Natural killer cell (primary cell): ENCODE measurements around the gene GTF2I. TPM values are rescaled to one million over a fixed set of nuclear protein-coding genes. Genes with fewer than 3 reads are reported as not detected.
A peak's percentile ranks its signal among the peaks of the same experiment; 100 is the strongest.
"Not testable (repeated sequence)": the region's sequence is repeated elsewhere in the genome, so short reads cannot be mapped to it uniquely, and the experiment has no call there.

Source experiments
- ATAC-seq, 3 donors: fragments of 150-1000 bp in 2 of 3; fragments of 200-7000 bp in 1 of 3; cut with Tn5 transposase; 1 replicate in 1 of 3; 2 replicates in 2 of 3; pipeline ENCODE4 v1.10.0; 2021; ENCODE audit warnings: mild to moderate bottlenecking in 2 of 3, moderate library complexity in 2 of 3
- DNase-seq, 2 donors: peaks; one replicate each; pipeline versions ENCODE4 v3.0.0 to v3.0.0-alpha.2; 2013 to 2021; ENCODE audit warnings: mixed read lengths in 1 of 2
- H3K27ac ChIP-seq: one replicate; pipeline ENCODE4 v1.5.1; 2013; ENCODE audit warnings: mild to moderate bottlenecking, low read length
- H3K27me3 ChIP-seq: one replicate; pipeline ENCODE4 v1.6.1; 2013; ENCODE audit warnings: low read length; ENCODE audit not compliant: control insufficient read depth, insufficient read depth
- H3K36me3 ChIP-seq: one replicate; pipeline ENCODE4 v1.6.1; 2013; ENCODE audit warnings: low read length; ENCODE audit not compliant: control insufficient read depth, insufficient read depth
- H3K4me1 ChIP-seq: one replicate; pipeline ENCODE4 v1.6.1; 2013; ENCODE audit warnings: low read length; ENCODE audit not compliant: control insufficient read depth, insufficient read depth
- H3K4me3 ChIP-seq: one replicate; pipeline ENCODE4 v1.5.1; 2013; ENCODE audit warnings: low read length
- H3K9me3 ChIP-seq: one replicate; pipeline ENCODE4 v1.6.1; 2013; ENCODE audit warnings: low read length; ENCODE audit not compliant: control insufficient read depth, insufficient read depth
- H3K27ac Mint-ChIP-seq, 2 donors: one replicate each; pipeline ENCODE4 v1.8.0; 2022; ENCODE audit warnings: mild to moderate bottlenecking in 2 of 2, mixed read lengths in 2 of 2, moderate library complexity in 1 of 2
- H3K27me3 Mint-ChIP-seq, 2 donors: one replicate each; pipeline ENCODE4 v1.8.0; 2022; ENCODE audit warnings: low read depth in 2 of 2, mixed read lengths in 2 of 2
- H3K36me3 Mint-ChIP-seq: one replicate; pipeline ENCODE4 v1.8.0; 2022; ENCODE audit warnings: mixed read lengths
- H3K4me1 Mint-ChIP-seq, 2 donors: one replicate each; pipeline ENCODE4 v1.8.0; 2022; ENCODE audit warnings: mixed read lengths in 2 of 2
- H3K4me3 Mint-ChIP-seq: one replicate; pipeline ENCODE4 v1.8.0; 2022; ENCODE audit warnings: mild to moderate bottlenecking, moderate library complexity, mixed read lengths
- H3K9me3 Mint-ChIP-seq, 2 donors: one replicate each; pipeline ENCODE4 v1.8.0; 2022; ENCODE audit warnings: mixed read lengths in 2 of 2
- WGBS: methylation state at CpG from one replicate; pipeline ENCODE4 v1.1.7; 2013; ENCODE audit warnings: missing lambda C conversion rate; ENCODE audit not compliant: insufficient coverage; 5-methylcytosine and 5-hydroxymethylcytosine counted together
- intact Hi-C: fragments of 100-400 bp; cut with micrococcal nuclease; formaldehyde crosslinking; loops from one replicate; pipeline ENCODE4 v1.14.2; 2022
- total RNA-seq, 4 donors: library from RNA; stranded (reverse); fragments of 120-200 nt in 1 of 4; gene quantifications; one replicate each; pipeline versions ENCODE4 v1.2.3 to v1.2.4, GENCODE V29; 2013 to 2022

GTF2I gene
- total RNA-seq, 3 donors from 2014 or later (not counting 1 experiment from before 2014, with no cell fraction given), result 153 to 222 (median 188) TPM

- H3K4me1 ChIP-seq, H3K27ac Mint-ChIP-seq, H3K4me3 ChIP-seq, intact Hi-C loops, H3K36me3 ChIP-seq, H3K9me3 Mint-ChIP-seq, H3K4me3 Mint-ChIP-seq, H3K27me3 ChIP-seq, H3K4me1 Mint-ChIP-seq, H3K27me3 Mint-ChIP-seq, H3K9me3 ChIP-seq, H3K27ac ChIP-seq, H3K36me3 Mint-ChIP-seq, DNase-seq: not testable (repeated sequence)
- no CpG with 5 or more reads among the region's 24 CpGs for WGBS
- peak in 1 of 3 donors; percentile 3 for ATAC-seq
These were observed 131.8 kb downstream of the GTF2I start for GRCh38 chr7:74789200-74789736.

DNA sequence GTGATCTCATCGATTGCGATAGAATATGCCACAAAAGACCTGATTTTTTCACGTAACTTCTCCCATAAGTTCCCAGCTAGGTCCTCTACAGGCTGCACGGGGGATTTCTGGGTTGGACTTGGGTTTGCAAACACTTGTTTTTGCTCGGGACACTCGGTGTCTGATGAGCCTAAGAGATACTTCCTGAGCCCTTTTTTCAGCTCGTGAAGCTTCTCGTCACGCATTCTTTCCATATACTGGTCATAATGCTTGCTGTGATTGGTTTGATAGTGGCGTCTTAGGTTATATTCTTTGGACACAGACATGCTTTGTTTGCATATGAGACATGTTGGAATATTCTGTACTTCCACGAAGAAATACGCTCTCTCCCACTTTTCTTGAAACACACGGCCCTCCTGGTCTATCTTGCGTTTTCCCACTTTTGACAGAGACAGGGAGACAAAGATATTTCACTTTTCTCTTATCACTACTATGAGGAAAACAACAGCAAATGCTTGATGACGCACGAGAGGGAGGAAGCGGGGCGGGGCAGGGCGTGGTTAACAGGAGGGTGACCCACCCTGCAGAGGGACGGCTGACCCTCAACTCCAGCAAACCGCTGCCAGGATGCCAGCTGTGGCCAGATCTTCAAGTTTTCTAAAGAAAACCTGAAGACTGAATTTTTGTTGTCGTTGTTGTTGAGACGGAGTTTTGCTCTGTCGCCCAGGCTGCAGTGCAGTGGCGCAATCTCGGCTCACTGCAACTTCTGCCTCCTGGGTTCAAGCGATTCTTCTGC lies 140.5 kb downstream of the GTF2I start:
- DNase-seq, H3K9me3 Mint-ChIP-seq, H3K4me3 Mint-ChIP-seq, H3K27me3 ChIP-seq, H3K9me3 ChIP-seq, H3K36me3 Mint-ChIP-seq, H3K4me3 ChIP-seq, H3K4me1 ChIP-seq, H3K27me3 Mint-ChIP-seq, H3K36me3 ChIP-seq, H3K4me1 Mint-ChIP-seq, H3K27ac ChIP-seq, ATAC-seq, intact Hi-C loops, H3K27ac Mint-ChIP-seq: not testable (repeated sequence)
- 90% methylated on average over 2 of the region's 27 CpGs for WGBS

DNA sequence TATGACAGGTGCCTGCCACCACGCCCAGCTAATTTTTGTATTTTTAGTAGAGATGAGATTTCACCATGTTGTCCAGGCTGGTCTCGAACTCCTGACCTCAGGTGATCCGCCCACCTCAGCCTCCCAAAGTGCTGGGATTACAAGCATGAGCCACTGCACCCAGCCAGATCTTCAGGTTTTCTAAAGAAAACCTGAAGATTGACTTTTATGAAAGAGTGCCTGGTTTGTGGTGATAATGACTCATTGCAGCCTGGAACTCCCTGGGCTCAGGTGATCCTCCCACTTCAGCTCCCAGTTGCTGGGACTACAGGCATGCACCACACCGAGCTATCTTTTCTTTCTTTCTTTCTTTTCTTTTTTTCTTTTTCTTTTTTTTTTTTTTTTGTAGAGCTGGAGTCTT lies 141.1 kb downstream of the GTF2I start:
- H3K9me3 ChIP-seq, H3K4me1 Mint-ChIP-seq, H3K36me3 ChIP-seq, H3K9me3 Mint-ChIP-seq, H3K36me3 Mint-ChIP-seq, H3K4me3 ChIP-seq, ATAC-seq, intact Hi-C loops, H3K27ac ChIP-seq, H3K27ac Mint-ChIP-seq, H3K4me1 ChIP-seq, DNase-seq, H3K4me3 Mint-ChIP-seq, H3K27me3 Mint-ChIP-seq, H3K27me3 ChIP-seq: not testable (repeated sequence)
- 82% methylated on average over 2 of the region's 4 CpGs for WGBS

Other genes starting within 250 kb of the GTF2I start
- gene GTF2IRD1, start 203.8 kb upstream of the GTF2I start, total RNA-seq, result not detected
- 10 to 100 TPM in 1 of 3 donors, 1 to 10 TPM in 2; 3.8 to 62.2 (median 8.0) TPM for gene NCF1, start 116.3 kb downstream of the GTF2I start, total RNA-seq
- gene GTF2IRD2, start 193.9 kb downstream of the GTF2I start, total RNA-seq, result 10 to 100 TPM; 11.6 to 24.7 (median 23.5) TPM